Measurements from ENCODE around the gene GPX5.

- TF ChIP-seq POLR2A (IDR thresholded peaks at IDR 0.05; ENCODE audit: low read depth, low read length) (no peak), PAX5 (IDR thresholded peaks at IDR 0.05; ENCODE audit: insufficient read depth, low read length, severe bottlenecking) (no peak), POLR2AphosphoS5 (IDR thresholded peaks at IDR 0.05; ENCODE audit: low read depth, low read length) (no peak), TAF1 (IDR thresholded peaks at IDR 0.05; ENCODE audit: low read depth, low read length) (no peak), POU2F2 (IDR thresholded peaks at IDR 0.05; ENCODE audit: low read depth, low read length) (no peak)
Observed at GRCh38 chr6:28497893-28498292, 27.8 kb upstream of the GPX5 start.
